Activated T-helper 1 cell treated with anti-CD3 and anti-CD28 coated beads, Interleukin-12 subunit alpha, Interleukin-12 subunit beta, Interleukin-2, Interleukin-4 antibody, amounts not matched to agents 30 ng/mL and 10 ng/mL and 1 ng/mL, durations not matched to agents 14 hours and 24 hours and 36 hours (primary cell): ENCODE results near the gene PILRB. TPM values are rescaled to one million over a fixed set of nuclear protein-coding genes. Genes with fewer than 3 reads are reported as not detected.
"Not testable (repeated sequence)": the region's sequence is repeated elsewhere in the genome, so short reads cannot be mapped to it uniquely, and the experiment has no call there.

Experiments used
- DNase-seq: peaks from one replicate; pipeline ENCODE4 v3.0.0; 2021; ENCODE audit warnings: low spot score
- H3K27ac Mint-ChIP-seq: one replicate; pipeline ENCODE4 v1.8.0; 2021; ENCODE audit warnings: mild to moderate bottlenecking, mixed read lengths
- H3K27me3 Mint-ChIP-seq: one replicate; pipeline ENCODE4 v1.8.0; 2022; ENCODE audit warnings: mild to moderate bottlenecking, moderate library complexity, mixed read lengths; ENCODE audit not compliant: insufficient read depth
- H3K36me3 Mint-ChIP-seq: one replicate; pipeline ENCODE4 v1.8.0; 2021; ENCODE audit warnings: low read depth, mixed read lengths
- H3K4me1 Mint-ChIP-seq: one replicate; pipeline ENCODE4 v1.8.0; 2021; ENCODE audit warnings: low read depth, mixed read lengths
- H3K4me3 Mint-ChIP-seq: one replicate; pipeline ENCODE4 v1.8.0; 2021; ENCODE audit warnings: mild to moderate bottlenecking, moderate library complexity, mixed read lengths
- H3K9me3 Mint-ChIP-seq: one replicate; pipeline ENCODE4 v1.8.0; 2021; ENCODE audit warnings: mixed read lengths
- intact Hi-C: fragments of 100-400 bp; cut with micrococcal nuclease; formaldehyde crosslinking; loops from one replicate; pipeline ENCODE4 v1.15.1; 2024
- total RNA-seq: library from RNA; stranded (reverse); gene quantifications from 2 replicates; pipeline ENCODE4 v1.2.3, GENCODE V29; 2022

The PILRB gene
- total RNA-seq, 1 donor from 2014 or later: 82.6 TPM

DNA sequence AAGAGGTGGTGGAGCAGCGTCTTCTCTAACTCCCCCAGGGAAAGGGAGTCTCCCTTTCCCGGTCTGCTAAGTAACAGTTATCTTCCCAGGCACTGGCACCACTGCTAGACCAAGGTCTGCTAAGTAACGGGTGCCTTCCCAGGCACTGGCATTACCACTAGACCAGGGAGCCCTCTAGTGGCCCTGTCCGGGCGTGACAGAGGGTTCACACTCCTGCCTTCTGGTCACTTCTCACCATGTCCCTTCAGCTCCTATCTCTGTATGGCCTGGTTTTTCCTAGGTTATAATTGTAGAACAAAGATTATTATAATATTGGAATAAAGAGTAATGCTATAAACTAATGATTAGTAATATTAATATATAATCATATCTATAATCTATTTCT is 12.6 kb upstream of the PILRB start:
- peak overlapping the region; percentile 60 for H3K4me3 Mint-ChIP-seq
- not testable (repeated sequence) for H3K9me3 Mint-ChIP-seq, H3K27me3 Mint-ChIP-seq
- DNase-seq: peak; percentile 68
- peaks cover 35% of the 10 kb centered on the region for H3K4me1 Mint-ChIP-seq
- peak overlapping the region; percentile 90 for H3K27ac Mint-ChIP-seq
- intact Hi-C loops: loop anchor here (2.0 kb wide), 4 partner anchors 52 to 212 kb away; no protein-coding TSS in a partner anchor
- H3K36me3 Mint-ChIP-seq: peaks cover 39% of the 10 kb centered on the region

DNA sequence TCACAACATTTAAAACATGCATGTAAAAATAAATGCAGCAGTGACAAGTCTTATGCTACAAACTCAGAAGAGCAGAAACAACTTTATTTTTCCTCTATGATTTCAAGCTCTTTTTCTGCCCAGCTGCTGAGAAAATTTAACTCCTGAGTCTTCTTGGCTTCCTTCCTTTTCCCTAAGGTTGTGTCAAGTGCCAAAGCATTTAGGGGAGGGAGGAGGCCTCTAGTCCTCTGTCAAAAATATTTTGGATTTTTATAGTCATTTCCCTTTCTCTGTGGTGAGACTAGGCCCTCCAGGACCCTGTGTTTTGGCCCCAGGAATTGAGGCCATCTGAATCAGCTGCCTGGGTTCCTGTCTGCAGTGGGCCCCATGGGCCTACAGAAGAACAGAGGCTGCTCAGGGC is 11.0 kb upstream of the PILRB start:
- no peak for DNase-seq
- intact Hi-C loops: no loop called here
- Mint-ChIP-seq H3K27ac (peak overlapping the region; percentile 55), H3K27me3 (no peaks in the 10 kb centered on the region), H3K36me3 (peaks cover 49% of the 10 kb centered on the region), H3K4me1 (peaks cover 40% of the 10 kb centered on the region), H3K4me3 (no peak overlapping the region), H3K9me3 (no peaks in the 10 kb centered on the region)

- intact Hi-C loops: no loop called here
- H3K4me1 Mint-ChIP-seq: peaks cover 38% of the 10 kb centered on the region
- H3K27ac Mint-ChIP-seq: no peak overlapping the region
- H3K36me3 Mint-ChIP-seq: peaks cover 46% of the 10 kb centered on the region
- H3K27me3 Mint-ChIP-seq: no peaks in the 10 kb centered on the region
- no peak overlapping the region for H3K4me3 Mint-ChIP-seq
- DNase-seq: no peak
- H3K9me3 Mint-ChIP-seq: no peaks in the 10 kb centered on the region
Observed at GRCh38 chr7:100348805-100349204, 9.1 kb upstream of the PILRB start.

- H3K36me3 Mint-ChIP-seq: peaks cover 45% of the 10 kb centered on the region
- H3K27me3 Mint-ChIP-seq: no peaks in the 10 kb centered on the region
- intact Hi-C loops: no loop called here
- no peak overlapping the region for H3K4me3 Mint-ChIP-seq
- DNase-seq: no peak
- H3K27ac Mint-ChIP-seq: no peak overlapping the region
- H3K4me1 Mint-ChIP-seq: peaks cover 33% of the 10 kb centered on the region
- no peaks in the 10 kb centered on the region for H3K9me3 Mint-ChIP-seq
Observed at GRCh38 chr7:100349757-100350156, 8.2 kb upstream of the PILRB start.

- H3K4me1 Mint-ChIP-seq: peaks cover 27% of the 10 kb centered on the region
- no peaks in the 10 kb centered on the region for H3K9me3 Mint-ChIP-seq
- no peaks in the 10 kb centered on the region for H3K27me3 Mint-ChIP-seq
- H3K36me3 Mint-ChIP-seq: peaks cover 47% of the 10 kb centered on the region
- intact Hi-C loops: no loop called here
- peak overlapping the region; percentile 68 for H3K27ac Mint-ChIP-seq
- peak overlapping the region; percentile 42 for H3K4me3 Mint-ChIP-seq
- DNase-seq: no peak
Observed at GRCh38 chr7:100351657-100352058, 6.3 kb upstream of the PILRB start.

DNA sequence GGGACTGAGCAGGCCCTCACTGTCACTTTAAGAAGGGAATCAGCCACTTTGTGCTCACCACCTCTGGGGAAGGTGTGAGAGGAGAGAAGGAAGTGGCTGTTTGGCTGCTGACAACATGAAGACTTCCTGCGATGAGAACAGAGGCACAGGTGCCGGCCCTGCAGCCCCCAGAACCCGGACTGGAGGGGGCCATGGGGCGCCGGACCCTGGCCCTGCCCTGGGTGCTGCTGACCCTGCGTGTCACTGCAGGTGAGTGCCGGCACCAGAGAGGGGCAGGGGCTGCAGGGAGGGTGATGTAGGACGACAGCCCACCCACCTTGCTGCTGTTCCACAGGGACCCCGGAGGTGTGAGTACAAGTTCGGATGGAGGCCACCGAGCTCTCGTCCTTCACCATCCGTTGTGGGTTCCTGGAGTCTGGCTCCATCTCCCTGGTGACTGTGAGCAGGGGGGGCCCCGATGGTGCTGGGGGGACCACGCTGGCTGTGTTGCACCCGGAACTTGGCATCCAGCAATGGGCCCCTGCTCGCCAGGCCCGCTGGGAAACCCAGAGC is 5.6 kb upstream of the PILRB start:
- intact Hi-C loops, DNase-seq, H3K27me3 Mint-ChIP-seq, H3K27ac Mint-ChIP-seq, H3K4me3 Mint-ChIP-seq, H3K9me3 Mint-ChIP-seq: not testable (repeated sequence)
- Mint-ChIP-seq H3K4me1 (peaks cover 27% of the 10 kb centered on the region), H3K36me3 (peaks cover 41% of the 10 kb centered on the region)

- Mint-ChIP-seq H3K9me3 (no peaks in the 10 kb centered on the region), H3K36me3 (peaks cover 38% of the 10 kb centered on the region), H3K4me1 (peaks cover 27% of the 10 kb centered on the region), H3K27ac (peak overlapping the region; percentile 80), H3K4me3 (no peak overlapping the region), H3K27me3 (no peaks in the 10 kb centered on the region)
- intact Hi-C loops: no loop called here
- DNase-seq: no peak
Observed at GRCh38 chr7:100352984-100353684, 4.8 kb upstream of the PILRB start.

- DNase-seq: no peak
- H3K9me3 Mint-ChIP-seq: no peaks in the 10 kb centered on the region
- no peak overlapping the region for H3K4me3 Mint-ChIP-seq
- H3K27me3 Mint-ChIP-seq: no peaks in the 10 kb centered on the region
- peaks cover 27% of the 10 kb centered on the region for H3K4me1 Mint-ChIP-seq
- H3K36me3 Mint-ChIP-seq: peaks cover 34% of the 10 kb centered on the region
- intact Hi-C loops: no loop called here
- peak overlapping the region; percentile 80 for H3K27ac Mint-ChIP-seq
Observed at GRCh38 chr7:100353685-100354330, 4.1 kb upstream of the PILRB start.

GRCh38 chr7:100356416-100357068 is 1.4 kb upstream of the PILRB start:
- H3K4me3 Mint-ChIP-seq: no peak overlapping the region
- H3K9me3 Mint-ChIP-seq: no peaks in the 10 kb centered on the region
- no peaks in the 10 kb centered on the region for H3K27me3 Mint-ChIP-seq
- no peak overlapping the region for H3K27ac Mint-ChIP-seq
- peaks cover 16% of the 10 kb centered on the region for H3K4me1 Mint-ChIP-seq
- DNase-seq: no peak
- intact Hi-C loops: no loop called here
- H3K36me3 Mint-ChIP-seq: peaks cover 31% of the 10 kb centered on the region

GRCh38 chr7:100357131-100357561 is 771 bp upstream of the PILRB start:
- no peak for DNase-seq
- no peaks in the 10 kb centered on the region for H3K9me3 Mint-ChIP-seq
- H3K4me1 Mint-ChIP-seq: peaks cover 14% of the 10 kb centered on the region
- no peak overlapping the region for H3K27ac Mint-ChIP-seq
- H3K27me3 Mint-ChIP-seq: no peaks in the 10 kb centered on the region
- H3K4me3 Mint-ChIP-seq: no peak overlapping the region
- intact Hi-C loops: no loop called here
- peaks cover 33% of the 10 kb centered on the region for H3K36me3 Mint-ChIP-seq

- H3K4me1 Mint-ChIP-seq: peaks cover 13% of the 10 kb centered on the region
- intact Hi-C loops: no loop called here
- H3K27me3 Mint-ChIP-seq: no peaks in the 10 kb centered on the region
- H3K9me3 Mint-ChIP-seq: no peaks in the 10 kb centered on the region
- H3K4me3 Mint-ChIP-seq: no peak overlapping the region
- H3K27ac Mint-ChIP-seq: no peak overlapping the region
- peaks cover 38% of the 10 kb centered on the region for H3K36me3 Mint-ChIP-seq
- DNase-seq: no peak
Observed at GRCh38 chr7:100358857-100359212, 918 bp downstream of the PILRB start.

DNA sequence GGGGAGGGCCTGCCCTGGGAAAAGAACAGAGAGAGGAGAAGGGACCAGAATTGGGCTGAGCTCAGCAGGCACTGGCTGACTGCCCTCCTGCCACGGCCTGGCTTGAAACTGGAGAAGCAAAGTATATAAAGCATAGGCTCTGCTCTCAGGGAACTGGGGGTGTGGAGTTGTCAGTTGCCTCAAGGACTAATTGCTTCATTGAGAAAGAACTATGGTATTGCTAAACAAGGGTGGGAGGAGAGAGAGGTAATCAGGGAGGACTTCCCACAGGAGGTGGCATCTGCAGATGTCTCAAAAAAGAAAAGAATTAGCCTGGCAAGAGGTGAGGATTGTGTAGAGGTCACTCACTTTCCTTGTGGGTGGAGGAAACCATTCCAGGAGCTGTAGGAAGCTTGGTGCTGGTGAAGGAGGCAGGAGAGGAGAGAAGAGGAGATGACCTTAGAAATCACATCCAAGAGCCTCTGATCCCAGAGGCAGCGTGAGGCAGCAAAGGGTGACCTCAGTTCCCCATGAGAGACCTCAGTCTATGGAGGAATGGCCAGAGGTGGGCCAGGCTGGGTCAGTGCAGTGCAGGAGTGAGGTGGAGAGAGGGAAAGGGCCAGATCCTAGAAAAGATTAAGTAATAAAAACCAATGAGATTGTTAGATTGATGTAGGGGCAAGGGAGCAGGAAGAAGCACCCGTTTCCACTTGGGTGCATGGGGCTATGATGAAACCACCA is 2.4 kb downstream of the PILRB start:
- H3K27me3 Mint-ChIP-seq: no peaks in the 10 kb centered on the region
- no peak for DNase-seq

More for the DNA sequence above, 2.4 kb downstream of the PILRB start:
- H3K9me3 Mint-ChIP-seq: no peaks in the 10 kb centered on the region
- H3K36me3 Mint-ChIP-seq: peaks cover 42% of the 10 kb centered on the region
- peak overlapping the region; percentile 24 for H3K27ac Mint-ChIP-seq
- peaks cover 19% of the 10 kb centered on the region for H3K4me1 Mint-ChIP-seq
- intact Hi-C loops: no loop called here
- no peak overlapping the region for H3K4me3 Mint-ChIP-seq
